GM18498 (cell line): ENCODE data around the gene COG2.
"Not testable (repeated sequence)": the region's sequence is repeated elsewhere in the genome, so short reads cannot be mapped to it uniquely, and the experiment has no call there.

Experiments used
- ATAC-seq: cut with Tn5 transposase; IDR thresholded peaks from one replicate; pipeline ENCODE4 v1.9.1; 2021; ENCODE audit warnings: mild to moderate bottlenecking, moderate library complexity; ENCODE audit not compliant: unreplicated experiment

The COG2 gene

DNA sequence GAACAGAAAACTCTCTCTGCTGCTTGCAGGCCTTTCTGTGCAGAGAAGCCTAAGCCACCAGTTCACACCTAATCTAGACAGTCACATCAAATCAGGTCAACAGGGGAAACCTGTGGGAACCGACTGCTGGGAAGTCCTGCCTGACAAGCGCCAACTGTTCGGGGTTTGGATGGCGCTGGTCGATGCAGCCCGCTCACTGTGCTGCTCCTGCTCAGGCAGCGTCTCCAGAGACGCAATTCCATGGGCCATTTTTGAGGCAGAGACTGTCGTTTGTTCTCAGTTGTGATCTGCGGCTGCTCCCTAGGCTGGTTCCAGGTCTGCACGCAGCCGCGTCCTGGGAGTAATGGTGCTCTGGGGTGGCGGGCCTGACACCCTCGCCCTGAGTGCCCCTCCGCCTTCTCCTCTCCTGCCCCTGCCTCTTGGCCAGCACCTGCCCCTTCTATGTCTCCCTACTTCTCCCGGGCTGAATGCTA, 70.2 kb downstream of the COG2 start:
- no peak for ATAC-seq

DNA sequence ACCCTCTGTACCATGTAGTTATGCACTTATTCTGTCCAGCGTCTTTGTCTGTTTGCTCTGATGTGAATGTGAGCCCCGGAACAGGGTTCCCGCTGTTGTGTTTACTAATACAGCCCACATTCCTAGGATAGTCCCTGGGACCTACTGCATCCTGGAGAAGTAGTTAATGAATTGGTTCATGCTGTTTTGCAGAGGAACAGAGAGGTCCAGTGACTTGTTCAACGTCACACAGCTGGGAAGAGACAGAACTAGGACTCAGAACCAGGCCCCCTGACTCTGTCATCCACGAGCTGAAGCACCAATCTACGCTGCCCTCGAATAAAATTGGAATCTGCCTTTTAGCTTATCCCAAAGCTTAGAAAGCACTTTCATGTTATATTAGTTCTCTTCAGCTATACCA, 70.9 kb downstream of the COG2 start:
- ATAC-seq = no peak

DNA sequence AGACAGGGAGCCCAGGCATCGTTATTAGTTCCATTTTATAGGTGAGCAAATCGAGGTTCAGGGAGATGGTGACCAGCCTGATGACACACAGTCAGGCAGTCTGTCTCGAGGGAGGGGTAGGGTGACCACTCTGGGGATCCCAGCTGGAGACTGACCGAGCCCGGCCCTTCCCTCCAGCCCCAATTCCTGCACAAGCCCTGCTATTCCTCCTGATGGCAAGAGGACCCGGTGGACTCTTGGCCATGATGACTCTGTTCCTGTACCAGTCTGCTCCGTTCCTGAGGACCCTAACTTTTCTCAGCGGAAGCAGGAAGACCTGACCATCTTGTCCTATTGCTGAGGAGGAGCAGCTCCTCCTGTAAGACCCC, 71.2 kb downstream of the COG2 start:
- ATAC-seq = no peak

DNA sequence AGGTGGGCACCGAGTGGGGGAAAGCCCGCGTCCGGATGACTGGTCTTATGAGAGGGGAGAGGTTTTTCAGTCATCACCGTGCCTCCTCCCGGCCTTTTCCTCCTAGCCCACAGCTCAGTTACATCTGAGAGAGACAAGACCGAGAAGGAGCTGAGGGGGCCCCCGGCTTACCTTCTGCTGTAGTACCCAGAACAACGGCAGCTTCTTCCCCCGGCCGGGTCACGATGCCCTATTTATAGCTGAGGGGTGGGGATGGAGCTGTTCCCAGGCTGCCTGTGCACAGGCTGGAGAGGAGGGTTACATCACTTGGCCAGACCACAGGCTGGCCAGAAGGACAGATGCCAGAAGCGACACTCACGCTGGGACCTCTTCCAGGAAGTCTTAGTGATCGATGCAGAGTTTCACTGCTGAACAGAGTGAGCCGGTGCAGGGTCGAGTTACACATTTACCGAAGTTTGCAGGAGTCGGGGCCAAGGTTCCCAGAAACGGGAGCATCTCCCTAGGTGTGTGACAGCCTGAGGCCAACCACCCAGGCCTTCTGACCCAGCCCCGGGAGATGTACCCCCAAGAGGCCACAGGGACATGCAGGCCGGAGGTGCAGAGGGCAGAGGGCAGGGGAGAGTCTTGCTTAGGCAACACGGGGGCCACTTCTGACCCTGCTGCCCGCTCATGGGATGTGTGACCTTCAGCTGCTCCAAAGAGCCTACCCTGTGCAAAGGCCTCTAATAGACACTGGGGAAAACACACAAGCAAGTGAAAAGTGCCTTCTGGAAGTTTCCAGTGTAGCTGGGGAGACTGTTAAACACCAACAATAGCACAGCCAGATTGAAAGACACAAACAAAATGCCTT, 71.9 kb downstream of the COG2 start, which contains the start of gene AGT:
Gene AGT (minus strand): TSS at position 208 of the 850 bp plus-strand sequence. CDS start 3,299 bp downstream, outside the sequence.
- ATAC-seq = no peak

DNA sequence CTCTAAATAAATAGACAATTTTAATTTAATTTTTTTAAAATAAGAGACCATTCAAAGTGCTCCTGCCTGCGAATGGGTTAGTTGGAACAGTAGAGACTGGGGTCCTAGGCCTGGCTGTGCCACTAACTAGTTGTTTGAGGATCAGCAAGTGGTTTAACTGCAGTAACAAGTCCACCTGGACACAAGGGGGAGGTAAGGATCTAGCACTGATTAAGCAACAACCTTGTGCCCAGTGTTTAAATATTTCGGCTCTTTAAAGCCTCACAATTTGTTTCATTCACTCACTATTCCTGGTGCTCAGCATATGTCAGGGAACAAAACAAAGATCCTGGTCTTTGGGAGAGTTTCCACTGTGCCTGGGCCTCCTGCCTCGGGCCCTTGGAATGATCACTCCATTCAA, 73.2 kb downstream of the COG2 start:
- ATAC-seq = no peak

DNA sequence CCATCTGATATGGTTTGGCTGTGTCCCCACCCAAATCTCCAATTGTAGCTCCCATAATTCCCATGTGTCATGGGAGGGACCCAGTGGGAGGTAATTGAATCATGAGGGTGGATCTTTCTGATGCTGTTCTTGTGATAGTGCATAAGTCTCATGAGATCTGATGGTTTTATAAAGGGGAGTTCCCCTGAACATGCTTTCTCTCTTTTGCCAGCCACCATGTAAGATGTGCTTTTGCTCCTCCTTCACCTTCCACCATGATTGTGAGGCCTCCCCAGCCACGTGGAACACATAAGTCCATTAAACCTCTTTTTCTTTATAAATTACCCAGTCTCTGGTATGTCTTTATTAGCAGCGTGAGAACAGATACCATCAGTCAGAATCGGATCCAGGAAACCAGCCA, 74.2 kb downstream of the COG2 start:
- ATAC-seq = not testable (repeated sequence)

DNA sequence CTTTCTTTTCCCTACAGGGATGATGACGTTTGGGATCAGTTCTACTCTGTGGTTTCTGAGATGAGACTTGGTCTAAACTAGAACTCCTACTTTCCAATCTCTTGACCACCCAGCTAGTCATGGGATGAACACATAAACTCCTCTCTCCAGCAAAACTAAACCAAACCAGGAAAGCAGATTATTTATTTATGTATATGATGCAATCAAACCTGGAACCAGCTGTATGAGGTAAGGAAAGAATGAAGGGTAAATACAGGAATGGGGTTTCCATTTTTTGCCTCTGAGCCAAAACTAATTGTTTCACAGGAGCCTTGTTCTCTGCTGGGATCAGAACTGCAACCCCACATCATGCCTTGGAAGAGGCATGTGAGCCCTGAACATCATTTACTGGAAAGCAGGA, 75.0 kb downstream of the COG2 start:
- ATAC-seq = no peak

DNA sequence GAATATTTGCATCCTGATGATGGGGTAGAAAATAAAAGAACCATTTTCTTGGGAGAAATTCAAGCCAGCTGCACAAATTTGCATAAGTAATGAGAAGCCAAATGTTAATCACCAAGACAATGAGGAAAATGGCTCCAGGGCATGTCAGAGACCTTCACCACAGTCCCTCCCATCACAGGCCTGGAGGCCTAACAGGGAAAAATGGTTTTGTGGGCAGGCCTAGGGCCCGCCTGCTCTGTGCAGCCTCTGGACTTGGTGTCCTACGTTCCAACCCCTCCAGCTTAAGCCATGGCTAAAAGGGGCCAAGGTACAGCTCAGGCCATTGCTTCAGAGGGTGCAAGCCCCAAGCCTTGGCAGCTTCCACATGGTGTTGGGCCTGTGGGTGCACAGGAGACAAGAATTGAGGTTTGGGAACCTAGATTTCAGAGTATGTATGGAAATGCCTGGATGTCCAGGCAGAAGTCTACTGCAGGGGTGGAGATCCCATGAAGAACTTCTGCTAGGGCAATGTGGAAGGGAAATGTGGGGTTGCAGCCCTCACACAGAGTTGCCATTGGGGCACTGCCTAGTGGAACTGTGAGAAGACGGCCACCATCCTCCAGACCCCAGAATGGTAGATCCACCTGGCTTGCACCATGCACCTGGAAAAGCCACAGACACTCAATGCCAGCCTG, 79.7 kb downstream of the COG2 start:
- ATAC-seq = not testable (repeated sequence)

DNA sequence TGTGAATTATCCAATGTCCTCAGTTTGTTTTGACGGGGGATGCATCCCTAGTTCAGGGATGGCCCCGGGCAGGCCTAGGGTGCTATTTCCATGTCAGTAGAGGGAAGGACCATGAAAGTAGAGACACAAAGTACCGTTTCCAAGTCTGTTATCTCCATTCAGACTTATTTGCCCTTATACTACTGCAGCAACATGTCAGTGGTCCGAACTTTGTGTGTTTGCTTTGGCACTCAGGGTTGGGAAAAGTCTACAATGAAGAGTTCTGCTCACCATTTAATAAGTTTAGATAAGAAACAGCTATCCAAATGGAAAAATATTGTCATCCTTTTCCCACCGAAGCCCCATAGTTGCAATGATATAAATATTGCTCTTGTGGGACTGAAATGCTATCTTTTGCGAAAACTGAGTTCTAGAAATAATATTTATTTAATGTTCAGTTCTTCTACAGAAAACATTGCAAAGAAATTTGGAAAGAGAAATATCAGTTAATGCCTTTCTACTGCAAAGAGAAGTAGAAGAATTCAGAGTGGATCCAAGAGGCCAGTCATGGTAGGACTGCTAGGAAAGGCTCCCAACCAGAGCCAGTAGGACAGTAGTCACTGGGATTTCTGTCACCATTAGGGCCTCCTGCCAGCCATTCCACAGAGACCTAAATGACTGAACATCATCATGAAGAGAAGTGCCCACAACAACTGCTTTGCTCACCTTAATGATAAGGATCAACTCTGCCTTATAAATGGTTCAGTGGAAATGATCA, 83.2 kb downstream of the COG2 start:
- ATAC-seq = no peak

DNA sequence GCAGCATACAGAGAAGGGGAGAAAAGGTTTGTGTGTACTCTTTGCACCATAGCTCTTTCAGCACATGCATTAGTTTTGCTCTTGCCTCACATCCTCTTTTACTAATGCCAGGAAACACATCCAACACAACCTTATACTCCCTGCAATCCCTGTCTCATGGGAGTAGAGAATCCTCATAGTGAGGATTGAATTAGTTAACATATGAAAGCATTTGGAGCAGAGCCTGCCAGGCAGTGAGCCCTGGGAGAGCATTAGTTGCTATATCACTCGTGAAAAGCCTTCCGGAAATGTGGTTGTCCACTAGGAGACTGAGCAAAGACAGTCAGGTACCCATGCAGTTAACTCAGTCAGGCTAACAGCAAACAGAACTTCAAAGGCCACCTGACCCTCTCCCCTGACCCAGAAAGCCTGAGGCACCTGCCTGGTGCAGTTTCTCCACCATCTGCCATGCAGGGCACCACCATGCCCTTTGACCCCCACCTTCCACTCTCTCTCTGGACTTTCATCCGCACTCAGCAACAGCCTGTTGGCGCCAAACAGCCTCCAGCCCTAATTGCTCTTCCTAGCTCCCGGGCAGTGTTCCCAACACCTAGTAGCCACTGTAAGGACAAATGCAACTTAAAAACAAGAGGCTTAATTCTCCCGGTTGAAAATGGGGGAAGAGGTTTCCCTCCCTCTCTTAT, 86.6 kb downstream of the COG2 start:
- no peak for ATAC-seq

DNA sequence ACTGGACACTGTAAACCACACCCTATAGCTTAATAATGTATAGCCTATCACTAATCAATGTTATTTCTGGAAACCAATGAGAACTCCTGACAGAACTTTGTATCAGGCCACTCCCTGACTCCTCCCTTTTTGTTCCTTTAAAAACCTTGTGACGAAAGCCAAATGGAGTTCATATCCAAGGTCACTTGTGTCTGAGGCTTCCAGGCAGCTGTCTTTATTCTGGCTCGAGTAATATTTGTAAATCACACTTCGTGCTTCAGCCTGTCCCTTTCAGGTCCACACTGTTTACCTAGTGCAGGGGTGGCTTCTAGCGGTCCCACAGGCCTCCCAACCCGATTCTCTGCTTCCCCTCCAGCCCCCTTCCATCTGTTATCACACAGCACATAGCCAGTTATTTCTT, 88.7 kb downstream of the COG2 start:
- no peak for ATAC-seq

DNA sequence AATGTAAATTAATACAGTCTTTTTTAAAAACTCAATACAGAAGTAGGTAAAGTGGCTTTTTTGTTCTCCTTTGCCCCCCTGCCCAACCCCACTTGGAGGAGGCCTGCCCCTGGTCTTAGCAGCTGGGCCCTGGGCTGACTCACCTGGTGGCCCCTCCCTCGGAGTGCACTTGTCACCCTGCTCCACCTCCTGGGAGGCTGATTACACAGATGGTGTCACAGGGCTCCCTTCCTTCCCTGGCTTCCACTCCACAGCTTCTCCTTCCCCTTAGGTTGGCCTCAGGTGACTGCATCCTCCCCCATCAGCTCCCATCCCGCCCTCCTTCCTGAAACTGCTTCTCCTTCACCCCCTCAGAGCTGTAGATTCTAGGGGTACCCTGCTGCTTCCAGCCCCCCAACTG, 93.2 kb downstream of the COG2 start:
- ATAC-seq = no peak

DNA sequence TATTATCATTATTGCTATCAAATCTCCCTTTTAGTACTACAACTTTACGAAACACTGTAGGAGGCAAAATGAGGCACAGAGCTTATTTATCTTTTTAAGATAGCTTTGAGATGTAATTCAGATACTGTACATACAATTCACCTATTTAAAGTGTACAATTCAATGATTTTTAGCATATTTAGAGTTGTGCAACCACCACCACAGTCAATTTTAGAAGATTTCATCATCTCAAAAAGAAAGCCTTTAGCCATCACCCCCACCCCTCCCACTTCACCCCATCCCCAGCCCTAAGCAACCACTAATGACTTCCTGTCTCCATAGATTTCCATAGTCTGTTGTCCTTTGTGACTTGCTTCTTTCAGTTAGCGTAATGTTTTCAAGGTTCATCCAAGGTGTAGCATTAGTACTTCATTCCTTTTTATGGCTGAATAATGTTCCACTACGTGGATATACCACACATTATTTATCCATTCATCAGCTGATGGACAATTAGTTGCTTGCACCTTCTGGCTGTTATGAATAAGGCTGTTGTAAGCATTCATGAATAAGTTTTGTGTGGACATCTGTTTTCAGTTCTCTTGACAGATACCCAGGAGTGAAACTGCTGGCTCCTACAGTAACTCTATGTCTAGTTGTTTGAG, 95.5 kb downstream of the COG2 start:
- no peak for ATAC-seq

DNA sequence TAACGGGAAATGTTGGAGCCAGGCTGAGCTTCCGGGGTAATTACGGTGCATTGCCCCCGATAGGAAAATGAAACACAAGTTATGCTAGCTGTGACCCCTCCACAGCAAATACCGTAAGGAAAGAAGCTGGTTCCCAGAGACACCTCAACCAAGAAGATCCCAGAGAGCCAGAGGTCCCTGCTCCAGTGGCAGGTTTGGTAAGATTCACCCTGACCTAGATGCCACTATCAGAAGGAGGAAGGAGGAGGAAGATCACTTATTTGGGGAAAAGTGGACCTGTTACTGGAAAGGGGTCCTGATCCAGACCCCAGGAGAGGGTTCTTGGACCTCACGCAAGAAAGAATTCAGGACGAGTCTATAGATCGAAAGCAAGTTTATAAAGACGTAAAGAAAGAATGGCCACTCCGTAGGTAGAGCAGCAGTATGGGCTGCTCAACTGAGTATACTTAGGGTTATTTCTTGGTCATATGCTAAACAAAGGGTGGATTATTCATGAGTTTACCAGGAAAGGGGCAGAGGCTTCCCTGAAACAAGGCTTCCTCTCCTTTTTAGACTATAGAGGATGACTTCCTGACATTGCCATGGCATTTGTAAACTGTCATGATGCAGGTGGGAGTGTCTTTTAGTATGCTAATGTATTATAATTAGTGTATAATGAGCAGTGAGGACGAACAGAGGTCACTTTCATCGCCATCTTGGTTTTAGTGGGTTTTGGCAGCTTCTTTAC, 97.4 kb downstream of the COG2 start:
- no peak for ATAC-seq
